HG03196 (cell line): ENCODE measurements around the gene TIMP2.
"Not testable (repeated sequence)": the region's sequence is repeated elsewhere in the genome, so short reads cannot be mapped to it uniquely, and the experiment has no call there.

Experiments used
- ATAC-seq: cut with Tn5 transposase; IDR thresholded peaks from one replicate; pipeline ENCODE4 v1.9.1; 2021; ENCODE audit not compliant: unreplicated experiment

TIMP2 gene

GRCh38 chr17:78925234-78925633, at the start of gene TIMP2:
TSS of gene TIMP2 (minus strand) at chr17:78925387. CDS start at chr17:78925088, 299 bp downstream.
- no peak for ATAC-seq

- ATAC-seq: no peak
Measured at GRCh38 chr17:78973792-78974520, 48.8 kb upstream of the TIMP2 start.

DNA sequence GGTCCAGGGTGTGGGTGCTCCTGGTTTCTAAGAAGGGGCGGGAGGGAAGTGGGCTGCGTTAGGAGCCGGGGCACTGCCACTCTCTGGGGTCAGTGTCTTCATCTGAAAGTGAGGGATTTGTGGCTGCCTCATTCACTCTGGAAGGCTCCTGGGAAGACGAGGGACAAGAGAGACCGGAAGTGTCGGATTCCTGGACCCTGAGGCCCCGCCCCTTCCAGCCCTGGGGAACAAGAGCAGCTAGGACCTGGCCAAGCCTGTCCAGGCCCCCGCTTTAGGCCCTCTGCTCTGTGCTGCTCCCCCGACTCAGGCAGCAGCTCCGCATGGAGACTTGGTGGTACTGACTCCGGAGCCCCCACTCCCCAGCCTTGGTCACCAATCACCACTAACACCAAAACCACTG, 48.0 kb upstream of the TIMP2 start:
- no peak for ATAC-seq

DNA sequence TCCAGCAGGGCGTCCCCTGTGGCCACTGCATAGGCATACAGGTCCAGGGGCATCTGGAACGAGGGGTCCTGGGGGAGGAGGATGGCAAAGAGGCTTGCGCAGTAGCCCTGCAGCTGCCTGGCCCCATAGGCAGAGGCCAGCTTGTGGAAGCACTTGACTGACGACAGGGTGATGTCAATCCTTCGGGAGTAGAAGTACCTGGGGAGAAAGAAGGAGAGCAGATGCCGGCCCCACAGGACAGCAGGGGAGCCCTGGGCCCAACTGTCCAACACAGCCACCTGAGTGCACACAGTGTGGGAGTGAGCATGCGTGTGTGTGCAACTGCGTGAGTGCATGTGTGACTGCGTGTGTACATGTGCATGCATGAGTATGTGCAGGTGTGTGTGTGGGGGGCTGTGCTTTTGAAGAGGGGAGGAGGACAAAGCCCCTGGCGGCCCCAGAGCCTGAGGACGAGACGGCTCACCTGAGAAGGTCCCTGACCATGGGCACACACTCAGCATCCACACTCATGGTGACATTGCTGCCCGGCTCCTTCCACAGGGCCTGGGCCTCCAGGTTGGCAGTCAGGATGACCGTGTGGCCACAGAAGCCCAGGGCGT, 47.4 kb upstream of the TIMP2 start:
- no peak for ATAC-seq

GRCh38 chr17:78971756-78972506, 46.7 kb upstream of the TIMP2 start:
- ATAC-seq: no peak

DNA sequence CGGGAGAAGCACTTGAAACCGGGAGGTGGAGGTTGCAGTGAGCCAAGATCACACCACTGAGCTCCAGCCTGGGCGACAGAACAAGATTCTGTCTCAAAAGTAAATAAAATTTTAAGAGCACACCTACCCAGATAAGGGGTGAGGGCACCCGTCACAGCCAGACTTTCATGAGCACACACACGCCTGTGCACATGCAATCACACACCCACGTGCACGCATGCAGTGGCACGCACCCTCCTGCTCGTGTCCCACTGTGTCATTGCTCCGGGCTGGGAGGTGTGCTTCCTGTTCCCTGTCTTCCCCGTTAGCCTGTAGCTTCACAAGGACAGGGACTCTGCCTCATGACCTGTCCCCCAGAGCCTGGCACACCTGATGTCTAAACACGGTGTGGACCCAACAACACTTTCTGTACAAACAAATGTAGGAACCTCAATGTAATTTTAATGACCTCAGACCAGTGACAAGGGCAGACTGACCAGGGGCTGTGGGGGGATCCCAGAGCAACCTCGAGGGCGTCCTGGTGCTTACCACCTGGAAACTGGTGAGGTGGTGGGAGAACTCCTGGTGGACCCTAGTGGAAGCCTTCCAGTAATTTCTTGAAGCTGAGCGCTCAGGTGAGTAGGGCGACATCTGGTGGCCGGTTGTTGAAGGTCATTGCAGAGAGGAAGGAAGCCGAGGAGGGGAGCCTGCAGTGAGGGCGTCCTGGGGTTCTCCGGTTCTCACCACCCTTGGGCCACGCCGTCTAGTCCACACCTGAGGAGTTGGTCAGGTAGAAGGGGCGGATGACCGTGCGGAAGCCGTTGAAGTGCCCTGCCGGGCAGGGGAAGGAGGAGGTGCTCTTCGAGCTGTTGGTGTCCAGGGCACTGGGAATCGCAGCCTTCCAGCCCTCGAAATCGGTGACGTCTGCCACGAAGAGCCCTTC, 45.9 kb upstream of the TIMP2 start:
- ATAC-seq: no peak

DNA sequence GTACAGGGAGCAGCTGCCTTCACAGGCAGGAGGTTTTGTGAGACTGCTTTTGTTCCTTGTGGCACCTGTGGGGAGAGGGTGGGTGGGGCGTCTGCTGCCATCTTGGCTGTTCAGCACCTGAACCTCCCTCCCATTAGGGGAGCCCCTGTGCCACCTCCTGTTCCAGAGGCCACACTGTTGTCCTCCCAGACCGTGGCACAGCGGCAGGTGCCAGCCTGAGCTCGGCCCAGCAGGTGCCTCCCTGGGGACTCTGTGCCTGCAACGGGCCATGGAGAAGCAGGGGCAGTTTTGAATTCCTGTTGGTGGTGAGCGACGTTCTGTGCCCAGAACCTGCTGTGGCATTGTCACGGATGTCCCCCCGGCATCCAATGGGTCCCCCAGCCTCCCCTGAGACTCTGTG, 44.7 kb upstream of the TIMP2 start:
- no peak for ATAC-seq

- ATAC-seq: no peak
Measured at GRCh38 chr17:78967782-78968362, 42.7 kb upstream of the TIMP2 start.

GRCh38 chr17:78966910-78967600, 41.9 kb upstream of the TIMP2 start:
- no peak for ATAC-seq

GRCh38 chr17:78966123-78966813, 41.1 kb upstream of the TIMP2 start:
- ATAC-seq: no peak

DNA sequence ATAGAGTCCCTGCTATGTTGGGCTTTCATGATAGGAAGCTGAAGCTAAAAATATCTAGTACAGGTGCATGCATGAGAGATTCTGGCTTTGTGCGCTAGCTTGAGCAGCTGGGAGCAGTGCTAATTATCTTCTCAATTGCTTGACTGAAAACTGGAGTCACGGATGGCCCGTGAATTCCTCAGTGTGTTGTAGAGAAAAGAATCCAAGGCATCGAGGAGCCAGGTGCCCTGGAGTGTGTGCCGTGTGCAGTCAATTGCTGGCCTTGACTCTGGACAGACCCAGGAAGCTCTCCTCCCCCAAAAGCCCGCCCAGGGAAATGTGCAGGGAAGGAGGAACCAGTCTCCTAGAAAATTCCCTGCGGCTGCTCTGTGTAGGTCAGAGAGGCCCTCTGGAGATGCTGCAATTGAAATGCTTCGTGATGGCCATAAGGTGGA, 40.3 kb upstream of the TIMP2 start:
- ATAC-seq: no peak

DNA sequence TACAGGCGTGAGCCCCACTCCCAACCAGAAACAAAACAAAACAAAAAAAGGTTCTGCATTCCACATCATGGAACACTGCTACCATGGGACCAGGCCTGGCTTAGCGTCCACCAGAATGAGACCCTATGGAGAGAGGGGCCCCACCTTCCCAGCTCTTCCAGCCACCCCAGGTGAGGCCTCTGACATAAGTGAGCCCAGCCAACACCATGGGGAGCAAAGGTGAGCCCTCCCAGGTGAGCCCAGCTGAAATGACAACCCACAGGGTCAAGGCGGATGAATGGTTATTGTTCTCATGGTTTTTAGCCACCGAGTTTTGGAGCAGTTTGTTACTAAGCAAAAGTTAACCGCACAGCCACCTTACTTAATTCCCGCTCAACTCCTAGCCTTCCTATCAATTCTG, 38.2 kb upstream of the TIMP2 start:
- no peak for ATAC-seq

DNA sequence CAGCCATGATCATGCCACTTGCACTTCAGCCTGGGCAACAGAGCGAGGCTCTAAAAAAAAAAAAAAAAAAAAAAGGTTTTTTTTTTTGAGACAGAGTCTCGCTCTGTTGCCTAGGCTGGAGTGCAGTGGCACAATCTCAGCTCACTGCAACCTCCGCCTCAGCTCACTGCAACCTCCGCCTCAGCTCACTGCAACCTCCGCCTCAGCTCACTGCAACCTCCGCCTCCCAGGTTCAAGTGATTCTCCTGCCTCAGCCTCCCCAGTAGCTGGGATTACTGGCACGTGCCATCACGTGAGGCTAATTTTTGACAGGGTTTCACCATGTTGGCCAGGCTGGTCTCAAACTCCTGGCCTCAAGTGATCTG, 37.8 kb upstream of the TIMP2 start:
- not testable (repeated sequence) for ATAC-seq

- ATAC-seq: no peak
Measured at GRCh38 chr17:78962345-78962983, 37.3 kb upstream of the TIMP2 start.

DNA sequence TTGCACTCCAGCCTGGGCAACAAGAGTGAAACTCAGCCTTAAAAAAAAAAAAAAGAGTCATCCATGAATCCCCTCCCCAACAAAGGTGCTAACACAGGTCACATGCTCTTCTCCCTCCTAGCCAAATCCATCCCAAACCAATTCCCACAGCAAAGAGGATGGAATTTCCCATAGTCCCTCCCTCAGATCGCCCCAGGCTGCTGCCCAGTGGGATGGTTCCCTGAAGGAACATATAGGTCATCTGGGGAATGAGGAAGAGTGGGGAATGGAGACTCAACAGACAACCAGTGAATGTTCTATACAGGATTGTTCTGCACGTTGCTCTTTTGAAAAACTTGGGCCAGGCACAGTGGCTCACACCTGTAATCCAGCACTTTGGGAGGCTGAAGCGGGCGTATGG, 36.4 kb upstream of the TIMP2 start:
- no peak for ATAC-seq

GRCh38 chr17:78960928-78961327, 35.7 kb upstream of the TIMP2 start:
- ATAC-seq: no peak

- ATAC-seq: no peak
Measured at GRCh38 chr17:78959803-78960202, 34.6 kb upstream of the TIMP2 start.

- ATAC-seq: no peak
Measured at GRCh38 chr17:78958641-78959127, 33.5 kb upstream of the TIMP2 start.

- no peak for ATAC-seq
Measured at GRCh38 chr17:78957128-78957527, 31.9 kb upstream of the TIMP2 start.
